ENCODE measurements around the gene LPCAT1. TPM values are rescaled to one million over a fixed set of nuclear protein-coding genes. Genes with fewer than 3 reads are reported as not detected.

The LPCAT1 gene
- total and polyA plus RNA-seq, 2 experiments from 2014 or later: 44.1 to 56.0 TPM

DNA sequence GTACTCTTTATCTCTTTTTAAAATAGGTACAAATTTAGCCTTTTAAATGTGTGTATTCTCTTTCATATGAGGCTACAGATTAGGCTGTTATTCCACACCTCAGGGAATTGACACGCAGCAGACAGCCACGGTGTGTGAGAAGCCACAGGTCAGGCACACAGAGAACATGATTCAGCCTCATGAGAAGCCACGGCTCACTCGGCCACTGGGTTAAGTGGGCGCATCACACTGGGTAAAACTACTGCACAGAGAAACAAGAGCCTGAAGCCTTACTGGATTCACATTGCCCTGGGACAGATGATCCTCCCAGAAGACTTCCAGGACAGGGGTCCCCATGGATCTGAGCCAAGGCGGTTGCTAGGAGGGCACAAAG lies 28.2 kb downstream of the LPCAT1 start:
- H4K20me1 ChIP-seq (ENCODE audit: insufficient read depth, poor library complexity, severe bottlenecking): peaks cover 7% of the 10 kb centered on the region
- no peak overlapping the region for H3K4me2 ChIP-seq
- no peak overlapping the region for H3K27ac ChIP-seq
- H3K4me3 ChIP-seq: no peak overlapping the region
- no peaks in the 10 kb centered on the region for H3K27me3 ChIP-seq
- H3K9me3 ChIP-seq (ENCODE audit: low read depth): no peaks in the 10 kb centered on the region
- no peaks in the 10 kb centered on the region for H3K36me3 ChIP-seq (replicated peaks; ENCODE audit: insufficient read depth, low read depth)
- DNase-seq (ENCODE audit: low spot score): no peak
- no peak overlapping the region for H2AFZ ChIP-seq
- H3K4me1 ChIP-seq (ENCODE audit: insufficient read depth): no peaks in the 10 kb centered on the region
- WGBS (ENCODE audit: low lambda C conversion rate, missing lambda C conversion rate): 81% methylated on average over 6 of the region's 6 CpGs
- H3K9me2 ChIP-seq (replicated peaks; ENCODE audit: insufficient read depth): no peaks in the 10 kb centered on the region
- TF ChIP-seq EZH2 (IDR thresholded peaks at IDR 0.05; ENCODE audit: borderline replicate concordance) (no peak), CTCF (IDR thresholded peaks at IDR 0.05; ENCODE audit: poor library complexity) (no peak), EZH2phosphoT487 (IDR thresholded peaks at IDR 0.05; ENCODE audit: low read depth, severe bottlenecking, unreplicated experiment) (no peak)
- no peaks in the 10 kb centered on the region for H3K79me2 ChIP-seq

DNA sequence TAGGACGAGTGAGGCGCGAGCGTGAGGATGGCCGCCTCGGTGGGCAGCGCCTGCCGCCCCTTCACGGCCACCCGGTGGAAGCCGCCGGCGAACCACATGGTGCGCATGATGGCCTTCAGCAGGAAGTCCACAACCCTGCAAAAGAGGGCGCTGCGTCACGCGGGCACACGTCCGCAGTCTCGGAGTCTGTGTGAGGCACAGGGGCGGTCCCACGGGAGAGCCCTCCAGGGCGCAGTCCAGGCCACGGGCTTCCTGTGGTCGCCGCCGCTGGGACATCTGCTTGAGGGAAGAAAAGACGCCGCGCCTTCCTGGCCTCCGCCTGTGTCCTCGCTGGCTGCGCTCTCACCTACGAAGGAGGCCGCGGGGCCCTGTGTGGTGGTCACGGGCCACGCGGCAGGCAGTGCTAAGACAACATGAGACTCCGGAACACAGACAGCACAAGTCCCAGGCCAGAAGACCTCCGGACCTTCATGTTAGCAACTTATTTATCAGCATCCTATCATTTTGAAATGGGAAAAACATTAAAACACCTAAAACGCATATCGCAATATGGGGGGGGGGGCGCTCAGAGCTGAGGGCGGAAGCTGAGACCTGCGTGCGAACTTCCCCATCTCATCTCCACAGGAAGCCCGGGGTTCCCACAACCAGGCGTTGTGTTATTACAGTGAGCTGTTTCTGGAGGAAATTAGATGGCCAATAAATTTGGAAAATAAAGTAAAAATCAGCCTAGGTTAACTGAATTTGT lies 28.8 kb downstream of the LPCAT1 start:
- Histone ChIP-seq H3K4me3 (no peak overlapping the region), H3K27ac (no peak overlapping the region), H2AFZ (no peak overlapping the region), H4K20me1 (ENCODE audit: insufficient read depth, poor library complexity, severe bottlenecking) (peaks cover 7% of the 10 kb centered on the region), H3K36me3 (replicated peaks; ENCODE audit: insufficient read depth, low read depth) (no peaks in the 10 kb centered on the region), H3K9me3 (ENCODE audit: low read depth) (no peaks in the 10 kb centered on the region), H3K27me3 (no peaks in the 10 kb centered on the region), H3K4me2 (no peak overlapping the region), H3K79me2 (no peaks in the 10 kb centered on the region), H3K4me1 (ENCODE audit: insufficient read depth) (no peaks in the 10 kb centered on the region), H3K9me2 (replicated peaks; ENCODE audit: insufficient read depth) (no peaks in the 10 kb centered on the region)
- WGBS (ENCODE audit: low lambda C conversion rate, missing lambda C conversion rate): over 99% methylated on average over 49 of the region's 50 CpGs
- TF ChIP-seq CTCF (IDR thresholded peaks at IDR 0.05; ENCODE audit: poor library complexity): no peak
- TF ChIP-seq EZH2 (IDR thresholded peaks at IDR 0.05; ENCODE audit: borderline replicate concordance): no peak
- no peak for TF ChIP-seq EZH2phosphoT487 (IDR thresholded peaks at IDR 0.05; ENCODE audit: low read depth, severe bottlenecking, unreplicated experiment)
- DNase-seq (ENCODE audit: low spot score): no peak

GRCh38 chr5:1493941-1494340 lies 29.8 kb downstream of the LPCAT1 start:
- Histone ChIP-seq H3K9me3 (ENCODE audit: low read depth) (no peaks in the 10 kb centered on the region), H3K4me2 (no peak overlapping the region), H3K27me3 (no peaks in the 10 kb centered on the region), H3K36me3 (replicated peaks; ENCODE audit: insufficient read depth, low read depth) (no peaks in the 10 kb centered on the region), H3K9me2 (replicated peaks; ENCODE audit: insufficient read depth) (no peaks in the 10 kb centered on the region), H3K4me3 (no peak overlapping the region), H3K27ac (no peak overlapping the region), H3K79me2 (no peaks in the 10 kb centered on the region), H2AFZ (no peak overlapping the region), H4K20me1 (ENCODE audit: insufficient read depth, poor library complexity, severe bottlenecking) (peaks cover 4% of the 10 kb centered on the region), H3K4me1 (ENCODE audit: insufficient read depth) (no peaks in the 10 kb centered on the region)
- DNase-seq (ENCODE audit: low spot score): no peak
- WGBS (ENCODE audit: low lambda C conversion rate, missing lambda C conversion rate): 79% methylated on average over 12 of the region's 12 CpGs
- TF ChIP-seq EZH2phosphoT487 (IDR thresholded peaks at IDR 0.05; ENCODE audit: low read depth, severe bottlenecking, unreplicated experiment) (no peak), EZH2 (IDR thresholded peaks at IDR 0.05; ENCODE audit: borderline replicate concordance) (no peak)

GRCh38 chr5:1493413-1493812 lies 30.3 kb downstream of the LPCAT1 start:
- peaks cover 4% of the 10 kb centered on the region for H4K20me1 ChIP-seq (ENCODE audit: insufficient read depth, poor library complexity, severe bottlenecking)

More at GRCh38 chr5:1493413-1493812, 30.3 kb downstream of the LPCAT1 start:
- no peaks in the 10 kb centered on the region for H3K9me2 ChIP-seq (replicated peaks; ENCODE audit: insufficient read depth)
- H3K36me3 ChIP-seq (replicated peaks; ENCODE audit: insufficient read depth, low read depth): no peaks in the 10 kb centered on the region
- no peaks in the 10 kb centered on the region for H3K4me1 ChIP-seq (ENCODE audit: insufficient read depth)
- H3K4me3 ChIP-seq: no peak overlapping the region
- H2AFZ ChIP-seq: no peak overlapping the region
- H3K79me2 ChIP-seq: no peaks in the 10 kb centered on the region
- no peak overlapping the region for H3K27ac ChIP-seq
- H3K4me2 ChIP-seq: no peak overlapping the region
- H3K27me3 ChIP-seq: no peaks in the 10 kb centered on the region
- no peaks in the 10 kb centered on the region for H3K9me3 ChIP-seq (ENCODE audit: low read depth)
- DNase-seq (ENCODE audit: low spot score): no peak
- TF ChIP-seq EZH2 (IDR thresholded peaks at IDR 0.05; ENCODE audit: borderline replicate concordance) (no peak), EZH2phosphoT487 (IDR thresholded peaks at IDR 0.05; ENCODE audit: low read depth, severe bottlenecking, unreplicated experiment) (no peak), CTCF (IDR thresholded peaks at IDR 0.05; ENCODE audit: poor library complexity) (no peak)
- WGBS (ENCODE audit: low lambda C conversion rate, missing lambda C conversion rate): 94% methylated on average over 16 of the region's 16 CpGs
